ENCODE data around the gene ABCG1.

DNA sequence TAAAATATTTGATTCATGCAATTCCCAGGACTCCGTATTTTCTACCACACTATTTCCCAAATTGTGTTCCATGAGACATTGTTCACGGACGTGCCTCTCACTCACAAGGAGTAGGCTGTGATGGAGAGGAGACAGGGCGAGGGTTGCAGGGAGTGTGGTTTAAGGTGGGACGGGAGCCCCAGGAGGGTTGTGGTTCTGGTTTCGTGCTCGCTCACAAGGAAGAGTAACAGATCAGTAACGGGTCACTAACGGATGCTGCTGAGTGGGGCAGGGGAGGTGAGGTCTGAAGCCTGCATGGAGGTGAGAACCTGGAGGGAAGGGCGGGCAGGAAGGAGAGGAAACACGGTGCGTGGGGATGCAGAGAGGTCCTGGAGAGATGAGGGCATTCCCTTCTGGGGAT, 67.5 kb downstream of the ABCG1 start:
- TF ChIP-seq, protein P1, sequence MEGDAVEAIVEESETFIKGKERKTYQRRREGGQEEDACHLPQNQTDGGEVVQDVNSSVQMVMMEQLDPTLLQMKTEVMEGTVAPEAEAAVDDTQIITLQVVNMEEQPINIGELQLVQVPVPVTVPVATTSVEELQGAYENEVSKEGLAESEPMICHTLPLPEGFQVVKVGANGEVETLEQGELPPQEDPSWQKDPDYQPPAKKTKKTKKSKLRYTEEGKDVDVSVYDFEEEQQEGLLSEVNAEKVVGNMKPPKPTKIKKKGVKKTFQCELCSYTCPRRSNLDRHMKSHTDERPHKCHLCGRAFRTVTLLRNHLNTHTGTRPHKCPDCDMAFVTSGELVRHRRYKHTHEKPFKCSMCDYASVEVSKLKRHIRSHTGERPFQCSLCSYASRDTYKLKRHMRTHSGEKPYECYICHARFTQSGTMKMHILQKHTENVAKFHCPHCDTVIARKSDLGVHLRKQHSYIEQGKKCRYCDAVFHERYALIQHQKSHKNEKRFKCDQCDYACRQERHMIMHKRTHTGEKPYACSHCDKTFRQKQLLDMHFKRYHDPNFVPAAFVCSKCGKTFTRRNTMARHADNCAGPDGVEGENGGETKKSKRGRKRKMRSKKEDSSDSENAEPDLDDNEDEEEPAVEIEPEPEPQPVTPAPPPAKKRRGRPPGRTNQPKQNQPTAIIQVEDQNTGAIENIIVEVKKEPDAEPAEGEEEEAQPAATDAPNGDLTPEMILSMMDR (IDR thresholded peaks at IDR 0.05): no peak
- TF ChIP-seq ZFX (IDR thresholded peaks at IDR 0.05; ENCODE audit: borderline replicate concordance): no peak
